H9 (cell line): Measurements from ENCODE around the gene ASCC2. TPM values are rescaled to one million over a fixed set of nuclear protein-coding genes. Genes with fewer than 3 reads are reported as not detected.

Experiments
- DNase-seq: peaks from one replicate; pipeline ENCODE4 v3.0.0-alpha.2; 2017
- H2AFZ ChIP-seq: one replicate; pipeline ENCODE4 v1.6.1; 2013; ENCODE audit warnings: mild to moderate bottlenecking, low read length, control low read depth, moderate library complexity
- H2AK5ac ChIP-seq: 2 replicates; pipeline ENCODE4 v1.6.1; 2013; ENCODE audit warnings: low read length, control low read depth, mixed read lengths; ENCODE audit not compliant: insufficient read length
- H2BK120ac ChIP-seq: one replicate; pipeline ENCODE4 v1.6.1; 2013; ENCODE audit warnings: low read depth, mild to moderate bottlenecking, low read length, control low read depth, inconsistent platforms; ENCODE audit not compliant: poor library complexity, severe bottlenecking
- H2BK12ac ChIP-seq: 2 replicates; pipeline ENCODE4 v1.6.1; 2013; ENCODE audit warnings: low read length, control low read depth, mixed read lengths, low read depth; ENCODE audit not compliant: insufficient read length
- H2BK15ac ChIP-seq: 2 replicates; pipeline ENCODE4 v1.6.1; 2013; ENCODE audit warnings: low read depth, low read length, control low read depth
- H2BK20ac ChIP-seq: one replicate; pipeline ENCODE4 v1.6.1; 2013; ENCODE audit warnings: low read depth, mild to moderate bottlenecking, low read length, control low read depth, inconsistent platforms; ENCODE audit not compliant: poor library complexity, severe bottlenecking
- H2BK5ac ChIP-seq: 2 replicates; pipeline ENCODE4 v1.6.1; 2013; ENCODE audit warnings: low read length, control low read depth, mixed read lengths; ENCODE audit not compliant: insufficient read length
- H3K14ac ChIP-seq: 2 replicates; pipeline ENCODE4 v1.6.1; 2013; ENCODE audit warnings: low read length, control low read depth; ENCODE audit not compliant: insufficient read depth
- H3K18ac ChIP-seq: 2 replicates; pipeline ENCODE4 v1.6.1; 2013; ENCODE audit warnings: low read depth, mild to moderate bottlenecking, mixed read lengths, low read length, control low read depth; ENCODE audit not compliant: insufficient read length
- H3K23ac ChIP-seq: 2 replicates; pipeline ENCODE4 v1.6.1; 2013; ENCODE audit warnings: low read length, control low read depth, mixed read lengths, low read depth; ENCODE audit not compliant: insufficient read length
- H3K23me2 ChIP-seq: 2 replicates; pipeline ENCODE4 v1.6.1; 2013; ENCODE audit warnings: low read depth, mild to moderate bottlenecking, mixed read lengths, low read length, control low read depth; ENCODE audit not compliant: insufficient read length, poor library complexity, severe bottlenecking
- H3K27ac ChIP-seq: 2 replicates; pipeline ENCODE4 v1.5.1; 2013; ENCODE audit warnings: low read length, control low read depth, mixed read lengths, low read depth; ENCODE audit not compliant: insufficient read length
- H3K27me3 ChIP-seq: 2 replicates; pipeline ENCODE4 v1.6.1; 2013; ENCODE audit warnings: low read length, control low read depth, inconsistent platforms; ENCODE audit not compliant: insufficient read depth
- H3K4ac ChIP-seq: 2 replicates; pipeline ENCODE4 v1.6.1; 2013; ENCODE audit warnings: low read depth, mild to moderate bottlenecking, control low read depth, inconsistent platforms, low read length, moderate library complexity
- H3K4me1 ChIP-seq: 2 replicates; pipeline ENCODE4 v1.6.1; 2013; ENCODE audit warnings: low read length, control low read depth, inconsistent platforms; ENCODE audit not compliant: insufficient read depth
- H3K4me2 ChIP-seq: 2 replicates; pipeline ENCODE4 v1.6.1; 2013; ENCODE audit warnings: low read length, control low read depth, mixed read lengths; ENCODE audit not compliant: insufficient read length, insufficient read depth
- H3K56ac ChIP-seq: 2 replicates; pipeline ENCODE4 v1.6.1; 2013; ENCODE audit warnings: low read depth, mild to moderate bottlenecking, mixed read lengths, low read length, control low read depth; ENCODE audit not compliant: insufficient read length
- H3K79me1 ChIP-seq: 2 replicates; pipeline ENCODE4 v1.6.1; 2013; ENCODE audit warnings: low read depth, mild to moderate bottlenecking, moderate library complexity, low read length, control low read depth, inconsistent platforms; ENCODE audit not compliant: insufficient read depth, poor library complexity, severe bottlenecking
- H3K79me2 ChIP-seq: 2 replicates; pipeline ENCODE4 v1.6.1; 2013; ENCODE audit warnings: low read length, control low read depth, inconsistent platforms; ENCODE audit not compliant: insufficient read depth
- H3K9ac ChIP-seq: 2 replicates; pipeline ENCODE4 v1.6.1; 2013; ENCODE audit warnings: low read length, control low read depth, mixed read lengths; ENCODE audit not compliant: insufficient read length; ENCODE audit errors: extremely low read depth
- H3K9me3 ChIP-seq: one replicate; pipeline ENCODE4 v1.6.1; 2013; ENCODE audit warnings: low read depth, low read length, inconsistent platforms; ENCODE audit not compliant: control insufficient read depth
- H3T11ph ChIP-seq: one replicate; pipeline ENCODE4 v1.6.1; 2013; ENCODE audit warnings: mild to moderate bottlenecking, low read length, control low read depth, inconsistent platforms
- H4K20me1 ChIP-seq: one replicate; pipeline ENCODE4 v1.6.1; 2013; ENCODE audit not compliant: control insufficient read depth, insufficient read length, insufficient read depth
- H4K5ac ChIP-seq: 2 replicates; pipeline ENCODE4 v1.6.1; 2013; ENCODE audit warnings: low read depth, mild to moderate bottlenecking, mixed read lengths, low read length, control low read depth; ENCODE audit not compliant: insufficient read length
- H4K8ac ChIP-seq: replicated peaks from 2 replicates; pipeline ENCODE4 v1.6.1; 2013; ENCODE audit warnings: low read length, control low read depth, mixed read lengths, low read depth; ENCODE audit not compliant: insufficient read length
- H4K91ac ChIP-seq: 2 replicates; pipeline ENCODE4 v1.6.1; 2013; ENCODE audit warnings: low read depth, mild to moderate bottlenecking, moderate library complexity, mixed read lengths, low read length, control low read depth; ENCODE audit not compliant: insufficient read length
- H3K27ac Mint-ChIP-seq, 3 experiments: 2 replicates in 2 of 3; 3 replicates in 1 of 3; pipeline ENCODE4 v1.8.0; 2020 to 2021; ENCODE audit warnings: mixed read lengths in 3 of 3, mild to moderate bottlenecking in 1 of 3, moderate library complexity in 1 of 3
- H3K27me3 Mint-ChIP-seq: 2 replicates; pipeline ENCODE4 v1.8.0; 2021; ENCODE audit warnings: low read depth, mild to moderate bottlenecking, moderate library complexity, mixed read lengths
- H3K36me3 Mint-ChIP-seq, 3 experiments: 2 replicates in 2 of 3; 3 replicates in 1 of 3; pipeline ENCODE4 v1.8.0; 2020 to 2021; ENCODE audit warnings: low read depth in 3 of 3, mixed read lengths in 3 of 3; ENCODE audit not compliant: insufficient read depth in 1 of 3
- H3K4me1 Mint-ChIP-seq, 2 experiments: 2 replicates each; pipeline ENCODE4 v1.8.0; 2020; ENCODE audit warnings: mixed read lengths in 2 of 2
- H3K4me3 Mint-ChIP-seq, 2 experiments: 2 replicates in 1 of 2; 3 replicates in 1 of 2; pipeline ENCODE4 v1.8.0; 2020 to 2021; ENCODE audit warnings: mild to moderate bottlenecking in 2 of 2, mixed read lengths in 2 of 2, moderate library complexity in 1 of 2
- H3K9me3 Mint-ChIP-seq, 2 experiments: 2 replicates in 1 of 2; 3 replicates in 1 of 2; pipeline ENCODE4 v1.8.0; 2020; ENCODE audit warnings: mild to moderate bottlenecking in 2 of 2, mixed read lengths in 2 of 2, moderate library complexity in 1 of 2
- CTCF ChIP-seq: fragments of 200-600 bp; sonication (generic); conservative IDR thresholded peaks from 3 replicates; pipeline ENCODE4 v1.8.0; 2021; ENCODE audit warnings: antibody characterized with exemption, mild to moderate bottlenecking
- WGBS: extraction: QIAGEN DNeasy Blood & Tissue Kit; methylation state at CpG from one replicate; pipeline ENCODE4 v1.1.7; 2013; ENCODE audit warnings: missing lambda C conversion rate, low lambda C conversion rate, mixed read lengths; ENCODE audit not compliant: insufficient read length; ENCODE audit errors: extremely low coverage; 5-methylcytosine and 5-hydroxymethylcytosine counted together
- total RNA-seq: library from RNA; stranded (reverse); gene quantifications from 2 replicates; pipeline ENCODE4 v1.2.1, GENCODE V29; 2021

ASCC2 gene
- total RNA-seq, 1 experiment from 2014 or later, result 48.2 TPM

GRCh38 chr22:29801796-29802195 is 36.3 kb downstream of the ASCC2 start:
- H4K91ac ChIP-seq, result no peak overlapping the region
- H3K14ac ChIP-seq, result no peak overlapping the region
- H3K27ac ChIP-seq, result no peak overlapping the region
- no peaks in the 10 kb centered on the region for H3K27me3 Mint-ChIP-seq
- WGBS, result no CpG with 5 or more reads among the region's 8 CpGs
- H4K5ac ChIP-seq, result no peak overlapping the region
- H3T11ph ChIP-seq, result no peak overlapping the region
- no peak for TF ChIP-seq CTCF
- no peaks in the 10 kb centered on the region for H3K27me3 ChIP-seq
- peak overlapping the region in 2 of 3 experiments; percentile 15 to 80; a peak in 1 of 7 replicates for H3K27ac Mint-ChIP-seq
- no peak overlapping the region for H3K56ac ChIP-seq
- peaks cover 14 to 68% (median 16%) of the 10 kb centered on the region in 3 experiments; a peak in 6 of 7 replicates for H3K36me3 Mint-ChIP-seq
- no peak overlapping the region for H3K4me3 Mint-ChIP-seq
- H3K4me1 ChIP-seq, result no peaks in the 10 kb centered on the region
- H3K79me2 ChIP-seq, result no peaks in the 10 kb centered on the region
- H2BK12ac ChIP-seq, result no peak overlapping the region
- no peaks in the 10 kb centered on the region for H3K23me2 ChIP-seq
- H2BK15ac ChIP-seq, result no peak overlapping the region
- H3K4ac ChIP-seq, result no peak overlapping the region
- H3K4me2 ChIP-seq, result no peak overlapping the region
- no peak overlapping the region for H3K23ac ChIP-seq
- H2BK120ac ChIP-seq, result no peak overlapping the region
- H2AFZ ChIP-seq, result no peak overlapping the region
- H3K9me3 ChIP-seq, result no peaks in the 10 kb centered on the region
- no peak overlapping the region for H3K9ac ChIP-seq
- no peaks in the 10 kb centered on the region for H3K9me3 Mint-ChIP-seq
- peaks cover 6 to 16% of the 10 kb centered on the region in 2 experiments for H3K4me1 Mint-ChIP-seq
- H2BK5ac ChIP-seq, result no peak overlapping the region
- no peak overlapping the region for H4K8ac ChIP-seq
- DNase-seq, result no peak
- H3K79me1 ChIP-seq, result no peaks in the 10 kb centered on the region
- H2AK5ac ChIP-seq, result no peak overlapping the region
- no peaks in the 10 kb centered on the region for H4K20me1 ChIP-seq
- no peak overlapping the region for H2BK20ac ChIP-seq
- no peak overlapping the region for H3K18ac ChIP-seq
